HEK293 (cell line): ENCODE results near the gene ZC3H7B.

Experiments used
- CTCF ChIA-PET: fragments of 350-600 bp; formaldehyde crosslinking; extraction: SDS; loops from one replicate; lab custom pipeline; 2021; ENCODE audit warnings: antibody characterized with exemption; lab: Yijun Ruan, JAX
- POLR2A ChIA-PET: fragments of 300-600 bp; formaldehyde crosslinking; extraction: SDS; loops from one replicate; lab custom pipeline; 2020; ENCODE audit warnings: antibody characterized with exemption, inconsistent platforms; lab: Yijun Ruan, JAX
- H3K27ac ChIP-seq: fragments of 200-500 bp; sonication (Bioruptor generic); 2 replicates; pipeline ENCODE4 v1.5.1; 2014; ENCODE audit warnings: low read depth, low read length, control low read depth, inconsistent platforms; ENCODE audit errors: extremely low read depth
- H3K36me3 ChIP-seq, 2 experiments: fragments of 200-500 bp in 1 of 2; sonication (Bioruptor generic) in 1 of 2; 1 replicate in 1 of 2; 2 replicates in 1 of 2; pipeline ENCODE4 v1.5.1; 2014 to 2017; ENCODE audit warnings: inconsistent platforms in 2 of 2, low read length in 2 of 2; ENCODE audit not compliant: control insufficient read depth in 2 of 2, insufficient read depth in 1 of 2
- H3K4me1 ChIP-seq: fragments of 200-500 bp; sonication (Bioruptor generic); 2 replicates; pipeline ENCODE4 v1.5.1; 2014; ENCODE audit warnings: mild to moderate bottlenecking, low read length, inconsistent platforms; ENCODE audit not compliant: control insufficient read depth, insufficient read depth
- H3K4me3 ChIP-seq: 2 replicates; pipeline ENCODE4 v1.5.1; 2011; ENCODE audit warnings: low read depth, mild to moderate bottlenecking, control low read depth, low read length, moderate library complexity
- H3K9me3 ChIP-seq: fragments of 200-500 bp; sonication (Bioruptor generic); 2 replicates; pipeline ENCODE4 v1.5.1; 2014; ENCODE audit warnings: low read depth, low read length, inconsistent platforms; ENCODE audit not compliant: control insufficient read depth, insufficient read depth
- GLIS1 ChIP-seq: fragments of 450-650 bp; formaldehyde crosslinking; IDR thresholded peaks from 2 replicates; pipeline ENCODE4 v1.5.1; 2016; ENCODE audit warnings: missing biosample characterization, missing genetic modification characterization
- TRIM28 ChIP-seq: IDR thresholded peaks from 2 replicates; pipeline ENCODE4 v1.6.1; 2011; ENCODE audit warnings: low read length, control low read depth, borderline replicate concordance
- YY2 ChIP-seq: fragments of 450-650 bp; formaldehyde crosslinking; IDR thresholded peaks from 2 replicates; pipeline ENCODE4 v1.5.1; 2016; ENCODE audit warnings: missing biosample characterization, missing genetic modification characterization
- ZBTB17 ChIP-seq: fragments of 450-650 bp; formaldehyde crosslinking; IDR thresholded peaks from 2 replicates; pipeline ENCODE4 v1.5.1; 2016; ENCODE audit warnings: missing biosample characterization, missing genetic modification characterization
- ZFP41 ChIP-seq: fragments of 450-650 bp; formaldehyde crosslinking; IDR thresholded peaks from 2 replicates; pipeline ENCODE4 v1.5.1; 2016; ENCODE audit warnings: missing biosample characterization, missing genetic modification characterization, borderline replicate concordance
- ZNF112 ChIP-seq: fragments of 450-650 bp; formaldehyde crosslinking; IDR thresholded peaks from 2 replicates; pipeline ENCODE4 v1.5.0; 2017; ENCODE audit warnings: missing biosample characterization, missing genetic modification characterization
- ZNF2 ChIP-seq: fragments of 450-650 bp; formaldehyde crosslinking; IDR thresholded peaks from 2 replicates; pipeline ENCODE4 v1.5.1; 2016; ENCODE audit warnings: missing biosample characterization, missing genetic modification characterization
- ZNF202 ChIP-seq: fragments of 450-650 bp; formaldehyde crosslinking; IDR thresholded peaks from 2 replicates; pipeline ENCODE4 v1.5.1; 2016; ENCODE audit warnings: missing biosample characterization, missing genetic modification characterization, borderline replicate concordance
- ZNF211 ChIP-seq: fragments of 450-650 bp; formaldehyde crosslinking; IDR thresholded peaks from 2 replicates; pipeline ENCODE4 v1.5.1; 2016; ENCODE audit warnings: low read depth, missing biosample characterization, missing genetic modification characterization
- ZNF214 ChIP-seq: fragments of 450-650 bp; formaldehyde crosslinking; IDR thresholded peaks from 2 replicates; pipeline ENCODE4 v1.5.1; 2017; ENCODE audit warnings: missing biosample characterization, mild to moderate bottlenecking, missing genetic modification characterization, borderline replicate concordance
- ZNF404 ChIP-seq: fragments of 450-650 bp; formaldehyde crosslinking; IDR thresholded peaks from 2 replicates; pipeline ENCODE4 v1.5.1; 2017; ENCODE audit warnings: missing biosample characterization, missing genetic modification characterization
- ZNF416 ChIP-seq: fragments of 450-650 bp; formaldehyde crosslinking; IDR thresholded peaks from 2 replicates; pipeline ENCODE4 v1.5.1; 2016; ENCODE audit warnings: missing biosample characterization, missing genetic modification characterization
- ZNF449 ChIP-seq: fragments of 450-650 bp; formaldehyde crosslinking; IDR thresholded peaks from 2 replicates; pipeline ENCODE4 v1.5.1; 2017; ENCODE audit warnings: missing biosample characterization, mild to moderate bottlenecking, missing genetic modification characterization, moderate library complexity
- ZNF549 ChIP-seq: fragments of 450-650 bp; IDR thresholded peaks from 2 replicates; pipeline ENCODE4 v1.5.1; 2018; ENCODE audit warnings: missing biosample characterization, missing genetic modification characterization, mild to moderate bottlenecking, inconsistent platforms, moderate library complexity
- ZNF555 ChIP-seq: fragments of 450-650 bp; formaldehyde crosslinking; conservative IDR thresholded peaks from 2 replicates; pipeline ENCODE4 v1.5.1; 2017; ENCODE audit warnings: missing biosample characterization, mild to moderate bottlenecking, missing genetic modification characterization, inconsistent platforms
- ZNF76 ChIP-seq: fragments of 450-650 bp; formaldehyde crosslinking; IDR thresholded peaks from 2 replicates; pipeline ENCODE4; 2016; ENCODE audit warnings: low read depth, missing biosample characterization, missing genetic modification characterization, borderline replicate concordance
- ZXDB ChIP-seq: fragments of 450-650 bp; formaldehyde crosslinking; IDR thresholded peaks from 2 replicates; pipeline ENCODE4 v1.5.1; 2016; ENCODE audit warnings: missing biosample characterization, missing genetic modification characterization
- TF ChIP-seq, protein P1 (sequence below): fragments of 450-650 bp; formaldehyde crosslinking; IDR thresholded peaks from 2 replicates; pipeline ENCODE4 v1.5.1; 2016; ENCODE audit warnings: missing biosample characterization, missing genetic modification characterization
- TF ChIP-seq, protein P2 (sequence below): fragments of 450-650 bp; formaldehyde crosslinking; IDR thresholded peaks from 2 replicates; pipeline ENCODE4 v1.5.1; 2016; ENCODE audit warnings: missing biosample characterization, missing genetic modification characterization
- TF ChIP-seq, protein P3 (sequence below): fragments of 450-650 bp; IDR thresholded peaks from 2 replicates; pipeline ENCODE4 v1.5.1; 2018; ENCODE audit warnings: missing biosample characterization, missing genetic modification characterization
- TF ChIP-seq, protein P4 (sequence below): fragments of 450-650 bp; formaldehyde crosslinking; IDR thresholded peaks from 2 replicates; pipeline ENCODE4 v1.5.1; 2016; ENCODE audit warnings: missing biosample characterization, missing genetic modification characterization, borderline replicate concordance
- TF ChIP-seq, protein P5 (sequence below): fragments of 450-650 bp; formaldehyde crosslinking; IDR thresholded peaks from 2 replicates; pipeline ENCODE4 v1.5.1; 2016; ENCODE audit warnings: missing biosample characterization, missing genetic modification characterization

Gene ZC3H7B

DNA sequence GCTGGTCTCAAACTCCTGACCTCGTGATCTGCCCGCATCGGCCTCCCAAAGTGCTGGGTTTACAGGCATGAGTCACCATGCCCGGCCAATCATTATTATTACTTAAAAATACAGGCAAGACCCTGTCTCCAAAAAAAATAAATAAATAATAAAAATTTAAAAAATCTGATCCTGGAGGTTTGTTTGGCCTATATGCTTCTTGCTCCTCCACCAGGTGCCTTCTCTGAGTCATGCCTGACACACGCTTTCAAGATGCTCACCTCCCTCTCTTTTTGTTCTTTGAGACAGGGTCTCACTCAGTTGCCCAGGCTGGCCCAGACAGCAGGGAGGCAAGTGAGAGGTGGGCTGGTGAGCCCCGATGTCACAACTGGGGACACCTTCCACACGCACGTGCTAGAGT is 13.5 kb downstream of the ZC3H7B start (continued):
- TF ChIP-seq GLIS1 (no peak), ZNF214 (tag by site-specific recombination) (no peak), ZNF449 (no peak), ZNF404 (no peak), TRIM28 (no peak), ZNF549 (tag by site-specific recombination) (no peak)
- TF ChIP-seq, protein P1, sequence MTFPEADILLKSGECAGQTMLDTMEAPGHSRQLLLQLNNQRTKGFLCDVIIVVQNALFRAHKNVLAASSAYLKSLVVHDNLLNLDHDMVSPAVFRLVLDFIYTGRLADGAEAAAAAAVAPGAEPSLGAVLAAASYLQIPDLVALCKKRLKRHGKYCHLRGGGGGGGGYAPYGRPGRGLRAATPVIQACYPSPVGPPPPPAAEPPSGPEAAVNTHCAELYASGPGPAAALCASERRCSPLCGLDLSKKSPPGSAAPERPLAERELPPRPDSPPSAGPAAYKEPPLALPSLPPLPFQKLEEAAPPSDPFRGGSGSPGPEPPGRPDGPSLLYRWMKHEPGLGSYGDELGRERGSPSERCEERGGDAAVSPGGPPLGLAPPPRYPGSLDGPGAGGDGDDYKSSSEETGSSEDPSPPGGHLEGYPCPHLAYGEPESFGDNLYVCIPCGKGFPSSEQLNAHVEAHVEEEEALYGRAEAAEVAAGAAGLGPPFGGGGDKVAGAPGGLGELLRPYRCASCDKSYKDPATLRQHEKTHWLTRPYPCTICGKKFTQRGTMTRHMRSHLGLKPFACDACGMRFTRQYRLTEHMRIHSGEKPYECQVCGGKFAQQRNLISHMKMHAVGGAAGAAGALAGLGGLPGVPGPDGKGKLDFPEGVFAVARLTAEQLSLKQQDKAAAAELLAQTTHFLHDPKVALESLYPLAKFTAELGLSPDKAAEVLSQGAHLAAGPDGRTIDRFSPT (tag by site-specific recombination), result no peak

GRCh38 chr22:41315586-41315985 is 14.3 kb downstream of the ZC3H7B start:
- CTCF ChIA-PET, result interaction anchor here (0.7 kb wide), 1 partner anchor 15 kb away, joined by 4 read pairs; the partner anchor contains the start of gene ZC3H7B
- POLR2A ChIA-PET, result no interaction called here
- TF ChIP-seq ZBTB17 (tag by site-specific recombination) (no peak), ZNF202 (tag by site-specific recombination) (no peak), ZNF112 (tag by site-specific recombination) (no peak), ZNF416 (tag by site-specific recombination) (no peak), ZNF2 (tag by site-specific recombination) (no peak), ZNF555 (tag by site-specific recombination) (no peak), ZNF211 (tag by site-specific recombination) (no peak), ZXDB (tag by site-specific recombination) (no peak), ZFP41 (tag by site-specific recombination) (no peak), YY2 (no peak), ZNF76 (tag by site-specific recombination) (no peak)
- TF ChIP-seq, protein P2, sequence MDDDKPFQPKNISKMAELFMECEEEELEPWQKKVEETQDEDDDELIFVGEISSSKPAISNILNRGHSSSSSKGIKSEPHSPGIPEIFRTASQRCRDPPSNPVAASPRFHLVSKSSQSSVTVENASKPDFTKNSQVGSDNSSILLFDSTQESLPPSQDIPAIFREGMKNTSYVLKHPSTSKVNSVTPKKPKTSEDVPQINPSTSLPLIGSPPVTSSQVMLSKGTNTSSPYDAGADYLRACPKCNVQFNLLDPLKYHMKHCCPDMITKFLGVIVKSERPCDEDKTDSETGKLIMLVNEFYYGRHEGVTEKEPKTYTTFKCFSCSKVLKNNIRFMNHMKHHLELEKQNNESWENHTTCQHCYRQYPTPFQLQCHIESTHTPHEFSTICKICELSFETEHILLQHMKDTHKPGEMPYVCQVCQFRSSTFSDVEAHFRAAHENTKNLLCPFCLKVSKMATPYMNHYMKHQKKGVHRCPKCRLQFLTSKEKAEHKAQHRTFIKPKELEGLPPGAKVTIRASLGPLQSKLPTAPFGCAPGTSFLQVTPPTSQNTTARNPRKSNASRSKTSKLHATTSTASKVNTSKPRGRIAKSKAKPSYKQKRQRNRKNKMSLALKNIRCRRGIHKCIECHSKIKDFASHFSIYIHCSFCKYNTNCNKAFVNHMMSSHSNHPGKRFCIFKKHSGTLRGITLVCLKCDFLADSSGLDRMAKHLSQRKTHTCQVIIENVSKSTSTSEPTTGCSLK (tag by site-specific recombination), result no peak
- TF ChIP-seq, protein P3, sequence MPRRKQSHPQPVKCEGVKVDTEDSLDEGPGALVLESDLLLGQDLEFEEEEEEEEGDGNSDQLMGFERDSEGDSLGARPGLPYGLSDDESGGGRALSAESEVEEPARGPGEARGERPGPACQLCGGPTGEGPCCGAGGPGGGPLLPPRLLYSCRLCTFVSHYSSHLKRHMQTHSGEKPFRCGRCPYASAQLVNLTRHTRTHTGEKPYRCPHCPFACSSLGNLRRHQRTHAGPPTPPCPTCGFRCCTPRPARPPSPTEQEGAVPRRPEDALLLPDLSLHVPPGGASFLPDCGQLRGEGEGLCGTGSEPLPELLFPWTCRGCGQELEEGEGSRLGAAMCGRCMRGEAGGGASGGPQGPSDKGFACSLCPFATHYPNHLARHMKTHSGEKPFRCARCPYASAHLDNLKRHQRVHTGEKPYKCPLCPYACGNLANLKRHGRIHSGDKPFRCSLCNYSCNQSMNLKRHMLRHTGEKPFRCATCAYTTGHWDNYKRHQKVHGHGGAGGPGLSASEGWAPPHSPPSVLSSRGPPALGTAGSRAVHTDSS (tag by site-specific recombination), result no peak
- TF ChIP-seq, protein P4, sequence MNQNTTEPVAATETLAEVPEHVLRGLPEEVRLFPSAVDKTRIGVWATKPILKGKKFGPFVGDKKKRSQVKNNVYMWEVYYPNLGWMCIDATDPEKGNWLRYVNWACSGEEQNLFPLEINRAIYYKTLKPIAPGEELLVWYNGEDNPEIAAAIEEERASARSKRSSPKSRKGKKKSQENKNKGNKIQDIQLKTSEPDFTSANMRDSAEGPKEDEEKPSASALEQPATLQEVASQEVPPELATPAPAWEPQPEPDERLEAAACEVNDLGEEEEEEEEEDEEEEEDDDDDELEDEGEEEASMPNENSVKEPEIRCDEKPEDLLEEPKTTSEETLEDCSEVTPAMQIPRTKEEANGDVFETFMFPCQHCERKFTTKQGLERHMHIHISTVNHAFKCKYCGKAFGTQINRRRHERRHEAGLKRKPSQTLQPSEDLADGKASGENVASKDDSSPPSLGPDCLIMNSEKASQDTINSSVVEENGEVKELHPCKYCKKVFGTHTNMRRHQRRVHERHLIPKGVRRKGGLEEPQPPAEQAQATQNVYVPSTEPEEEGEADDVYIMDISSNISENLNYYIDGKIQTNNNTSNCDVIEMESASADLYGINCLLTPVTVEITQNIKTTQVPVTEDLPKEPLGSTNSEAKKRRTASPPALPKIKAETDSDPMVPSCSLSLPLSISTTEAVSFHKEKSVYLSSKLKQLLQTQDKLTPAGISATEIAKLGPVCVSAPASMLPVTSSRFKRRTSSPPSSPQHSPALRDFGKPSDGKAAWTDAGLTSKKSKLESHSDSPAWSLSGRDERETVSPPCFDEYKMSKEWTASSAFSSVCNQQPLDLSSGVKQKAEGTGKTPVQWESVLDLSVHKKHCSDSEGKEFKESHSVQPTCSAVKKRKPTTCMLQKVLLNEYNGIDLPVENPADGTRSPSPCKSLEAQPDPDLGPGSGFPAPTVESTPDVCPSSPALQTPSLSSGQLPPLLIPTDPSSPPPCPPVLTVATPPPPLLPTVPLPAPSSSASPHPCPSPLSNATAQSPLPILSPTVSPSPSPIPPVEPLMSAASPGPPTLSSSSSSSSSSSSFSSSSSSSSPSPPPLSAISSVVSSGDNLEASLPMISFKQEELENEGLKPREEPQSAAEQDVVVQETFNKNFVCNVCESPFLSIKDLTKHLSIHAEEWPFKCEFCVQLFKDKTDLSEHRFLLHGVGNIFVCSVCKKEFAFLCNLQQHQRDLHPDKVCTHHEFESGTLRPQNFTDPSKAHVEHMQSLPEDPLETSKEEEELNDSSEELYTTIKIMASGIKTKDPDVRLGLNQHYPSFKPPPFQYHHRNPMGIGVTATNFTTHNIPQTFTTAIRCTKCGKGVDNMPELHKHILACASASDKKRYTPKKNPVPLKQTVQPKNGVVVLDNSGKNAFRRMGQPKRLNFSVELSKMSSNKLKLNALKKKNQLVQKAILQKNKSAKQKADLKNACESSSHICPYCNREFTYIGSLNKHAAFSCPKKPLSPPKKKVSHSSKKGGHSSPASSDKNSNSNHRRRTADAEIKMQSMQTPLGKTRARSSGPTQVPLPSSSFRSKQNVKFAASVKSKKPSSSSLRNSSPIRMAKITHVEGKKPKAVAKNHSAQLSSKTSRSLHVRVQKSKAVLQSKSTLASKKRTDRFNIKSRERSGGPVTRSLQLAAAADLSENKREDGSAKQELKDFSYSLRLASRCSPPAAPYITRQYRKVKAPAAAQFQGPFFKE (tag by site-specific recombination), result no peak
- TF ChIP-seq, protein P5, sequence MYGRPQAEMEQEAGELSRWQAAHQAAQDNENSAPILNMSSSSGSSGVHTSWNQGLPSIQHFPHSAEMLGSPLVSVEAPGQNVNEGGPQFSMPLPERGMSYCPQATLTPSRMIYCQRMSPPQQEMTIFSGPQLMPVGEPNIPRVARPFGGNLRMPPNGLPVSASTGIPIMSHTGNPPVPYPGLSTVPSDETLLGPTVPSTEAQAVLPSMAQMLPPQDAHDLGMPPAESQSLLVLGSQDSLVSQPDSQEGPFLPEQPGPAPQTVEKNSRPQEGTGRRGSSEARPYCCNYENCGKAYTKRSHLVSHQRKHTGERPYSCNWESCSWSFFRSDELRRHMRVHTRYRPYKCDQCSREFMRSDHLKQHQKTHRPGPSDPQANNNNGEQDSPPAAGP (tag by site-specific recombination), result no peak

More at GRCh38 chr22:41315586-41315985, 14.3 kb downstream of the ZC3H7B start:
- Histone ChIP-seq H3K9me3 (no peaks in the 10 kb centered on the region), H3K4me1 (no peaks in the 10 kb centered on the region; the same call in 1 of the 2 replicates), H3K27ac (no peak overlapping the region), H3K4me3 (no peak overlapping the region), H3K36me3 (peaks cover 4 to 16% of the 10 kb centered on the region in 2 experiments; a peak in 2 of 3 replicates)
